Endothelial cell (in vitro differentiated cells): ENCODE results near the gene SIGLEC14. TPM values are rescaled to one million over a fixed set of nuclear protein-coding genes. Genes with fewer than 3 reads are reported as not detected.
A peak's percentile ranks its signal among the peaks of the same experiment; 100 is the strongest.

Source experiments
- DNase-seq: peaks from one replicate; pipeline ENCODE4 v3.0.0; 2021; ENCODE audit warnings: low spot score
- H3K27ac Mint-ChIP-seq: one replicate; pipeline ENCODE4 v1.8.0; 2021; ENCODE audit warnings: mixed read lengths, inconsistent platforms; ENCODE audit not compliant: unreplicated experiment
- H3K27me3 Mint-ChIP-seq: one replicate; pipeline ENCODE4 v1.8.0; 2021; ENCODE audit warnings: mild to moderate bottlenecking, moderate library complexity, mixed read lengths, inconsistent platforms; ENCODE audit not compliant: unreplicated experiment
- H3K36me3 Mint-ChIP-seq: one replicate; pipeline ENCODE4 v1.8.0; 2021; ENCODE audit warnings: mild to moderate bottlenecking, low read depth, mixed read lengths, inconsistent platforms; ENCODE audit not compliant: unreplicated experiment
- H3K4me1 Mint-ChIP-seq: one replicate; pipeline ENCODE4 v1.8.0; 2021; ENCODE audit warnings: mild to moderate bottlenecking, mixed read lengths, inconsistent platforms; ENCODE audit not compliant: unreplicated experiment
- H3K4me3 Mint-ChIP-seq: one replicate; pipeline ENCODE4 v1.8.0; 2021; ENCODE audit warnings: mild to moderate bottlenecking, mixed read lengths, inconsistent platforms; ENCODE audit not compliant: unreplicated experiment
- H3K9me3 Mint-ChIP-seq: one replicate; pipeline ENCODE4 v1.8.0; 2021; ENCODE audit warnings: mixed read lengths, inconsistent platforms; ENCODE audit not compliant: unreplicated experiment
- total RNA-seq: library from RNA; stranded (reverse); fragmentation: NEBNext Ultra II Directional; extraction: Animal tissue kit (Norgen Biotek cat#: 25700); gene quantifications from one replicate; pipeline ENCODE4 v1.2.1, GENCODE V29; 2021; ENCODE audit not compliant: unreplicated experiment
- TF ChIP-seq, protein P1 (sequence below): fragments of 200-600 bp; sonication (generic); IDR thresholded peaks from one replicate; pipeline ENCODE4 v1.5.0; 2021; ENCODE audit warnings: antibody characterized with exemption; ENCODE audit not compliant: unreplicated experiment

Gene SIGLEC14
- total RNA-seq, 1 donor from 2014 or later = 0.21 TPM

DNA sequence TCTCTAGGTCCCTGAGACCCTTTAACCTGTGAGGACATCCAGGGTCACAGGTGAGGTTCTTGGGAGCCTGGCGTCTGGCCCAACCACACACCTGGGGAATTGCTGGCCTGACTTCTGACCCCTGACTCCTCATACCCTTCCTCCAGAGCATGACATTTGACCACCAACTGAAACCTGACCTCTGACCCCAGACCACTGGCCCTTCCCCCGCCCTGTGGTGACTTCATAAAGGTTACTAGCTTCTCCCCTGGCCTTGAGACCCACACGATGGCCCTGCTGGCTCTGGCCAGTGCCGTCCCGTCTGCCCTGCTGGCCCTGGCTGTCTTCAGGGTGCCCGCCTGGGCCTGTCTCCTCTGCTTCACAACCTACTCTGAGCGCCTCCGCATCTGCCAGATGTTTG is 46.6 kb upstream of the SIGLEC14 start, which contains the start of gene SPACA6:
Gene SPACA6 (plus strand): TSS at position 71 of the 400 bp plus-strand sequence. CDS start 197 bp downstream, at position 268.
- Mint-ChIP-seq H3K4me1 (peaks cover 40% of the 10 kb centered on the region), H3K36me3 (peaks cover 51% of the 10 kb centered on the region), H3K4me3 (peak within 1 kb of the TSS; percentile 78), H3K27me3 (peaks cover 17% of the 10 kb centered on the region), H3K9me3 (no peaks in the 10 kb centered on the region), H3K27ac (peak within 1 kb of the TSS; percentile 49)
- no peak for DNase-seq
- TF ChIP-seq, protein P1, sequence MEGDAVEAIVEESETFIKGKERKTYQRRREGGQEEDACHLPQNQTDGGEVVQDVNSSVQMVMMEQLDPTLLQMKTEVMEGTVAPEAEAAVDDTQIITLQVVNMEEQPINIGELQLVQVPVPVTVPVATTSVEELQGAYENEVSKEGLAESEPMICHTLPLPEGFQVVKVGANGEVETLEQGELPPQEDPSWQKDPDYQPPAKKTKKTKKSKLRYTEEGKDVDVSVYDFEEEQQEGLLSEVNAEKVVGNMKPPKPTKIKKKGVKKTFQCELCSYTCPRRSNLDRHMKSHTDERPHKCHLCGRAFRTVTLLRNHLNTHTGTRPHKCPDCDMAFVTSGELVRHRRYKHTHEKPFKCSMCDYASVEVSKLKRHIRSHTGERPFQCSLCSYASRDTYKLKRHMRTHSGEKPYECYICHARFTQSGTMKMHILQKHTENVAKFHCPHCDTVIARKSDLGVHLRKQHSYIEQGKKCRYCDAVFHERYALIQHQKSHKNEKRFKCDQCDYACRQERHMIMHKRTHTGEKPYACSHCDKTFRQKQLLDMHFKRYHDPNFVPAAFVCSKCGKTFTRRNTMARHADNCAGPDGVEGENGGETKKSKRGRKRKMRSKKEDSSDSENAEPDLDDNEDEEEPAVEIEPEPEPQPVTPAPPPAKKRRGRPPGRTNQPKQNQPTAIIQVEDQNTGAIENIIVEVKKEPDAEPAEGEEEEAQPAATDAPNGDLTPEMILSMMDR = no peak

DNA sequence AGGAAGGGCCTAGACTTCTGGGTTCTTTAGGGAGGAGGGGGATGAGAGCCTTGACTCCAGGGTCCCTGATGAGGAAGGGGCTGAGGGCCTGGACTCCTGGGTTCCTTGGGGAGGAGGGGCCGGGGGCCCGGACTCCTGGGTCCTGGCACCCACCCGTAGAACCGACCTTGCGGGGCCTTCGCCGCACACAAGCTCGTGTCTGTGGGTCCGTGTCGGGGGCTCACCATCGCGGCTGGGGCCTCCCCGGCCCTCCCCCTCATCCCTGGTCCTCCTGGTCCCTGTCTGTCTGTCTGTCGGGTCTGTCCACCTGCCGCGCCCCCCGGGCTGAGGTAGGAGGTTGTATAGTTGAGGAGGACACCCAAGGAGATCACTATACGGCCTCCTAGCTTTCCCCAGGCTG is 45.8 kb upstream of the SIGLEC14 start:
- H3K4me1 Mint-ChIP-seq = peaks cover 48% of the 10 kb centered on the region
- TF ChIP-seq, protein P1 = no peak
- no peak overlapping the region for H3K4me3 Mint-ChIP-seq
- no peaks in the 10 kb centered on the region for H3K9me3 Mint-ChIP-seq
- H3K27me3 Mint-ChIP-seq = peaks cover 22% of the 10 kb centered on the region
- H3K36me3 Mint-ChIP-seq = peaks cover 44% of the 10 kb centered on the region
- H3K27ac Mint-ChIP-seq = no peak overlapping the region
- DNase-seq = no peak

DNA sequence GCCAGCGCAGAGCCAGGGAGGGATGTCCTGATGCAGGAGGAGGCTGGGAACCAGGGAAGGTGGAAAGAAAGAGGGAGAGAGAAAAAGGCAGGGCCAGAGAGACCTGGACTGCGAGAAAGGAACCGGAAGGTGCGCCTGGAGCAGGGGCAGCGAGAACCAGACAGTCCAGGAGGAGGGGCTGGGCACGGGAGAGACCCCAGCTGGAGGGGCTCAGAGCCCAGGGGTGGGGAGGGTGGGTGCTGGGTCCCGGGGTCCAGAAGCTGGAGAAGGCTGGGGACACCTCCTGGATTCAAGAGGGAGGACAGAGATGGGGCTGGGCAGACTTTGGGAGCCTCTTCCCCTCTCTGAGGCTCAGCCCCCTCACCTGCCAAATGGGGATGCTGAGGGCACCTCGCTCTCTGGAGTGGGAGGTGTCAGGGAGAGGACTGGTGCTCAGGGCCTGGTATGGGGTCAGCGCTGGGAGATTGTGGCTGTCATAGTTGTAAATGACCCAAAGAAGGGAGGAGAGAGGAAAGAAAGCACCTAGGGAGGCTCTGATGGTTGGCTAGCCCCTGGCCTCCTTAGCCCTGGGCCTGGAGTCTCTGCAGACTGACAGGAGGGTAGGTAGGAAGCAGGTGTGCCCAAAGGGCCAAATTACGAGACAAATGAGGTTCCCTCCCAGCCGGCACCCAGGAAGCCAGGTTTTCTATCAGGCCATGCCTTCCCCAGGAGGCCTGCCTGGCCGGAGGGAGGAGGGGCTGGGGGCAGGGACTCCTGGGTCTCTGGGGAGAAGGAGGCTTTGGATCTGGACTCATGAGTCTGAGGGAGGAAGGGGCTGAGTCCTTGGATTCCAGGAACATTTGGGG is 45.2 kb upstream of the SIGLEC14 start:
- Mint-ChIP-seq H3K27me3 (peaks cover 22% of the 10 kb centered on the region), H3K27ac (peak overlapping the region; percentile 77), H3K9me3 (no peaks in the 10 kb centered on the region), H3K36me3 (peaks cover 38% of the 10 kb centered on the region), H3K4me3 (peak overlapping the region; percentile 86), H3K4me1 (peaks cover 51% of the 10 kb centered on the region)
- no peak for DNase-seq
- TF ChIP-seq, protein P1 = no peak

DNA sequence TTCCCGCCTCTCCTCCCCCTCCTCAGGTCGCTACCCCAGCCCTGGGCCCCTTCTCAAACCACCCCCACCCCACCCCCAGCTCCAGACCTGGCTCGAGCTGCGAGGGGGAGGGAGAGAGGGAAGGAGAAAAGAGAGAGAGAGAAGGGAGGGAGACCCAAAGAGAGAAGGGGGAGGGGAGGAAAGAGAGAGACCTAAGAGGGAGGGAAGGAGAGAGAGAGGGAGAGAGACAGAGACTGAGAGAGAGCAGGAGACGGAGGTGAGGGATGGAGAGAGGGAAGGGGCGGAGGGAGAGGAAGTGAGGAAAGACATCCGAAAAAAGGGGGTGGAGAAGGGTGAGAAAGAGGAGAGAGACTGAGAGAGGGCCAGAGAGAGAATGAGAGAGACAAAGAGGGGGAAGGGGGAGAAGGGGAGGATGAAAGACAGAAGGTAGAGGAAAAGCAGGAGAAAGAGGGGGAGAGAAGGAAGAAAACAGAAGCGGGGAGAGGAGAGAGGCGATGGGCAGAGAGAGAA is 44.5 kb upstream of the SIGLEC14 start:
- peaks cover 50% of the 10 kb centered on the region for H3K4me1 Mint-ChIP-seq
- TF ChIP-seq, protein P1 = no peak
- H3K4me3 Mint-ChIP-seq = peak overlapping the region; percentile 86
- H3K27me3 Mint-ChIP-seq = peaks cover 20% of the 10 kb centered on the region
- H3K9me3 Mint-ChIP-seq = no peaks in the 10 kb centered on the region
- peak overlapping the region; percentile 77 for H3K27ac Mint-ChIP-seq
- H3K36me3 Mint-ChIP-seq = peaks cover 32% of the 10 kb centered on the region
- no peak for DNase-seq

DNA sequence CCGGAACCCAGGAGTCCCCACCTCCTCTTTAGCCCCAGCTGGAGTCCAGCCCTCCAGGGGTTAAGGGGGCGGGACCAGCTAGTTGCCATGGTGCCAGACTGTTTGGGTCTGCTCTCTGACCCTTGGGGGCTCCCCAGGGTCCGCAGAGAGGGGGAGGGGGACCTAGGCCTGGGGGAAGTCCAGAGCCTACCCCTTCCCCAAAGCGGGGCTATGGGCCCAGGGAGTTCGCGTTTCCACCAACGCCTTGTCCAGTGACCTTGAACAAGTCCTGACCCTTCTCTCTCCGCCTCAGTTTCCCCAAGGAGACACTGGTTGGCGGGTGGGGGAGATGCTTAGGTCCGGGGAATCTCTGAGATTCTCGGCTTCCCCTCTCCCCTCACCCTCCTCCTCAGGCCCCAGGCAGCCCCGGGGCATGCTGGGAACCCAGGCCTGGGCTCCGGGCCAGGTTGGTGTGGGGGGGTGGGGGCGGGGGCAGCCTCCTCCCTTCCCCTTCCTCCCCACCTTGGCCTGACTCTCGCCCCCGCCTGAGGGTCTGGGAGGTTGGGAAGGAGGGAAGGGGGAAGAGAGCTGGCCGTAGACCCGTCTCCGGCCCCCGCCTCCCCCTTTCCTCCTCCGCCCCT is 43.9 kb upstream of the SIGLEC14 start:
- TF ChIP-seq, protein P1 = no peak
- Mint-ChIP-seq H3K4me3 (peak overlapping the region; percentile 96), H3K36me3 (peaks cover 27% of the 10 kb centered on the region), H3K4me1 (peaks cover 46% of the 10 kb centered on the region), H3K9me3 (no peaks in the 10 kb centered on the region), H3K27me3 (peaks cover 18% of the 10 kb centered on the region), H3K27ac (peak overlapping the region; percentile 86)
- peak; percentile 61 for DNase-seq
